Omental fat pad (tissue), 4 donors: Measurements from ENCODE around the gene AQP10. TPM values are rescaled to one million over a fixed set of nuclear protein-coding genes. Genes with fewer than 3 reads are reported as not detected.
"Not testable (repeated sequence)": the region's sequence is repeated elsewhere in the genome, so short reads cannot be mapped to it uniquely, and the experiment has no call there.

Experiments used
- ATAC-seq: fragments of 150-250 bp; one replicate; pipeline ENCODE4 v1.9.1; 2016; ENCODE audit warnings: mild to moderate bottlenecking, moderate library complexity; ENCODE audit not compliant: low FRiP score
- DNase-seq: peaks from one replicate; pipeline ENCODE4 v3.0.0-alpha.2; 2019; ENCODE audit warnings: low spot score
- CTCF ChIP-seq, 3 donors: fragments of 450-650 bp; IDR thresholded peaks; one replicate each; pipeline ENCODE4 v1.5.1; 2016 to 2017; ENCODE audit warnings: antibody characterized with exemption in 3 of 3, mild to moderate bottlenecking in 3 of 3, moderate library complexity in 2 of 3
- total RNA-seq, 4 donors: library from RNA; depleted of rRNA; stranded (reverse); fragments of >200 nt; gene quantifications; one replicate each; pipeline ENCODE4 v1.1.0, GENCODE V29; 2016

The AQP10 gene
- total RNA-seq, 4 donors from 2014 or later = 0.25 to 0.37 TPM; not detected in 2

- TF ChIP-seq CTCF (IDR thresholded peaks at IDR 0.05) = no peak
- DNase-seq = no peak
- no peak for ATAC-seq
Measured at GRCh38 chr1:154334079-154335024, 13.5 kb downstream of the AQP10 start.

GRCh38 chr1:154335025-154335714 is 14.3 kb downstream of the AQP10 start:
- peak; percentile 83 for DNase-seq
- peak; percentile 52 for ATAC-seq
- no peak for TF ChIP-seq CTCF (IDR thresholded peaks at IDR 0.05)

- no peak for ATAC-seq
- no peak for DNase-seq
- no peak for TF ChIP-seq CTCF (IDR thresholded peaks at IDR 0.05)
Measured at GRCh38 chr1:154337253-154337894, 16.5 kb downstream of the AQP10 start.

- TF ChIP-seq CTCF (IDR thresholded peaks at IDR 0.05) = no peak
- DNase-seq = no peak
- ATAC-seq = no peak
Measured at GRCh38 chr1:154338875-154339274, 18.0 kb downstream of the AQP10 start.

GRCh38 chr1:154341366-154341765 is 20.5 kb downstream of the AQP10 start:
- ATAC-seq, DNase-seq: not testable (repeated sequence)

- DNase-seq (no peak), ATAC-seq (no peak)
- no peak for TF ChIP-seq CTCF (IDR thresholded peaks at IDR 0.05)
Measured at GRCh38 chr1:154342132-154342531, 21.2 kb downstream of the AQP10 start.

- DNase-seq (no peak), ATAC-seq (no peak)
- TF ChIP-seq CTCF (IDR thresholded peaks at IDR 0.05) = no peak
Measured at GRCh38 chr1:154342836-154343472, 22.1 kb downstream of the AQP10 start.
